ENCODE results near the gene LRRC9.
"Not testable (repeated sequence)": the region's sequence is repeated elsewhere in the genome, so short reads cannot be mapped to it uniquely, and the experiment has no call there.

Gene LRRC9

GRCh38 chr14:59919570-59920377, at the start of gene LRRC9:
Gene LRRC9 (plus strand): TSS chr14:59920144.
- peak; percentile 36 for DNase-seq

GRCh38 chr14:59870277-59871165, 49.4 kb upstream of the LRRC9 start, which contains the start of gene RTN1:
Gene RTN1 (minus strand): TSS chr14:59870776. CDS start chr14:59870630, 146 bp downstream.
- peak; percentile 57 for DNase-seq

- no peak for DNase-seq
Measured at GRCh38 chr14:59871166-59871495, 48.8 kb upstream of the LRRC9 start.

GRCh38 chr14:59882957-59883356, 37.0 kb upstream of the LRRC9 start:
- peak; percentile 37 for DNase-seq

- DNase-seq, result no peak
Measured at GRCh38 chr14:59890676-59891075, 29.3 kb upstream of the LRRC9 start.

- DNase-seq, result no peak
Measured at GRCh38 chr14:59895721-59896120, 24.2 kb upstream of the LRRC9 start.

GRCh38 chr14:59897757-59898383, 22.1 kb upstream of the LRRC9 start:
- peak; percentile 52 for DNase-seq

- peak; percentile 42 for DNase-seq
Measured at GRCh38 chr14:59900556-59900955, 19.4 kb upstream of the LRRC9 start.

GRCh38 chr14:59904184-59904583, 15.8 kb upstream of the LRRC9 start:
- no peak for DNase-seq

GRCh38 chr14:59905188-59905587, 14.8 kb upstream of the LRRC9 start:
- no peak for DNase-seq

- DNase-seq, result no peak
Measured at GRCh38 chr14:59912443-59912842, 7.5 kb upstream of the LRRC9 start.

GRCh38 chr14:59913187-59913586, 6.8 kb upstream of the LRRC9 start:
- no peak for DNase-seq

GRCh38 chr14:59918824-59919569, 947 bp upstream of the LRRC9 start:
- peak; percentile 62 for DNase-seq

GRCh38 chr14:59920378-59920683, 387 bp downstream of the LRRC9 start:
- DNase-seq, result no peak

- DNase-seq, result no peak
Measured at GRCh38 chr14:59925797-59926196, 5.9 kb downstream of the LRRC9 start.

- DNase-seq, result no peak
Measured at GRCh38 chr14:59926534-59926933, 6.6 kb downstream of the LRRC9 start.

- no peak for DNase-seq
Measured at GRCh38 chr14:59931237-59931636, 11.3 kb downstream of the LRRC9 start.

- DNase-seq, result no peak
Measured at GRCh38 chr14:59936145-59936544, 16.2 kb downstream of the LRRC9 start.

GRCh38 chr14:59939828-59940227, 19.9 kb downstream of the LRRC9 start:
- DNase-seq, result no peak

- not testable (repeated sequence) for DNase-seq
Measured at GRCh38 chr14:59942296-59942862, 22.4 kb downstream of the LRRC9 start.

GRCh38 chr14:59944909-59945308, 25.0 kb downstream of the LRRC9 start:
- DNase-seq, result no peak

GRCh38 chr14:59952141-59952540, 32.2 kb downstream of the LRRC9 start:
- DNase-seq, result not testable (repeated sequence)

Data from hematopoietic multipotent progenitor cell treated with erythropoietin and hydrocortisone succinate and interleukin-3 and kit ligand, for 6 days (in vitro differentiated cells).